Parathyroid adenoma (tissue), 2 donors: ENCODE measurements around the gene LIM2.

Source experiments
- H2AFZ ChIP-seq: fragments of 300-600 bp; sonication (generic); one replicate; pipeline ENCODE4 v1.7.0; 2017; ENCODE audit warnings: antibody characterized with exemption, mild to moderate bottlenecking
- H3K27ac ChIP-seq: fragments of 300-600 bp; sonication (generic); one replicate; pipeline ENCODE4 v1.7.0; 2017
- H3K27me3 ChIP-seq: fragments of 300-600 bp; sonication (generic); one replicate; pipeline ENCODE4 v1.7.0; 2017; ENCODE audit warnings: low read length; ENCODE audit not compliant: control insufficient read depth, insufficient read depth
- H3K36me3 ChIP-seq: fragments of 300-600 bp; sonication (generic); one replicate; pipeline ENCODE4 v1.7.0; 2017; ENCODE audit warnings: low read length; ENCODE audit not compliant: control insufficient read depth, insufficient read depth
- H3K4me1 ChIP-seq: fragments of 300-600 bp; sonication (generic); one replicate; pipeline ENCODE4 v1.7.0; 2017; ENCODE audit warnings: control low read depth
- H3K4me2 ChIP-seq: fragments of 300-600 bp; sonication (generic); one replicate; pipeline ENCODE4 v1.7.0; 2017; ENCODE audit warnings: low read length
- H3K4me3 ChIP-seq: fragments of 300-600 bp; sonication (generic); one replicate; pipeline ENCODE4 v1.7.0; 2017; ENCODE audit warnings: low read depth, low read length
- H3K79me2 ChIP-seq: fragments of 300-600 bp; sonication (generic); one replicate; pipeline ENCODE4 v1.7.0; 2017; ENCODE audit warnings: control low read depth
- H3K9ac ChIP-seq: fragments of 300-600 bp; sonication (generic); one replicate; pipeline ENCODE4 v1.7.0; 2017; ENCODE audit warnings: mild to moderate bottlenecking
- H3K9me3 ChIP-seq: fragments of 300-600 bp; sonication (generic); one replicate; pipeline ENCODE4 v1.7.0; 2017; ENCODE audit warnings: low read length; ENCODE audit not compliant: control insufficient read depth
- TF ChIP-seq, protein P1 (sequence below): fragments of 300-600 bp; sonication (generic); IDR thresholded peaks from one replicate; pipeline ENCODE4 v1.7.0; 2017; ENCODE audit warnings: antibody characterized with exemption, mild to moderate bottlenecking
- donor health status: primary hyperparathyroidism.

The LIM2 gene

DNA sequence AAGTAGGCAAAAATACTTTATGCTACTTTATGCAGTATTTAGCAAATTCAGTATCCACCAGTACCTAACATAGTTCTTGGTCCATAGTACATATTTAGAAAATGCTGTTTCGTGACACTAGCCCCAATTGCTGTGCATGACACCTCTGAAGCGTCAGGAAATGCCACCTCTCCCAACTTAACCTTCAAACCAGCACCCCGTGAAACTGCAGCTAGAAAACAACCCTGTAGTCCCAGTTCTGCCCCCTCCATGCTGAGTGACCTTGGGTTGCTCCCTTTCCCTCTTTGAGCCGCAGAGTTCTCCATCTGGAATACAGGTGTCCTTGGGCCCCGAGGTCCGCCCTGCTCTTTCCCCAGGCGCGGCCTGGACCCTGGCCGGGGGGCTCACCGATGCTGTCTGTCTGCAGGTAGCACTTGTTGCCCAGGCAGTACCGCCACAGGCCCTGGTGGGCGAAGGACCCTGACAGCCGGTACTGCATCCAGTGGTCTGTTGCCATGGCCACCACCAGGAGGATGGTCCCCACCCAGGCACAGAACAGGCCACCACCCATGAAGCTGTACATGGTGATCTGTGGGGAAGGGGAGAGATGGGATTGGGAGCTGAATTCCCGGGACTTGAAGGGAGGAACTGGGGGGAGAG, 773 bp downstream of the LIM2 start:
- Histone ChIP-seq H3K27ac (no peak overlapping the region), H3K79me2 (no peaks in the 10 kb centered on the region), H3K9ac (no peak overlapping the region), H3K36me3 (no peaks in the 10 kb centered on the region), H3K4me2 (no peak overlapping the region), H2AFZ (no peak overlapping the region), H3K4me3 (no peak overlapping the region), H3K4me1 (peaks cover 4% of the 10 kb centered on the region), H3K9me3 (no peaks in the 10 kb centered on the region), H3K27me3 (no peaks in the 10 kb centered on the region)
- TF ChIP-seq, protein P1, sequence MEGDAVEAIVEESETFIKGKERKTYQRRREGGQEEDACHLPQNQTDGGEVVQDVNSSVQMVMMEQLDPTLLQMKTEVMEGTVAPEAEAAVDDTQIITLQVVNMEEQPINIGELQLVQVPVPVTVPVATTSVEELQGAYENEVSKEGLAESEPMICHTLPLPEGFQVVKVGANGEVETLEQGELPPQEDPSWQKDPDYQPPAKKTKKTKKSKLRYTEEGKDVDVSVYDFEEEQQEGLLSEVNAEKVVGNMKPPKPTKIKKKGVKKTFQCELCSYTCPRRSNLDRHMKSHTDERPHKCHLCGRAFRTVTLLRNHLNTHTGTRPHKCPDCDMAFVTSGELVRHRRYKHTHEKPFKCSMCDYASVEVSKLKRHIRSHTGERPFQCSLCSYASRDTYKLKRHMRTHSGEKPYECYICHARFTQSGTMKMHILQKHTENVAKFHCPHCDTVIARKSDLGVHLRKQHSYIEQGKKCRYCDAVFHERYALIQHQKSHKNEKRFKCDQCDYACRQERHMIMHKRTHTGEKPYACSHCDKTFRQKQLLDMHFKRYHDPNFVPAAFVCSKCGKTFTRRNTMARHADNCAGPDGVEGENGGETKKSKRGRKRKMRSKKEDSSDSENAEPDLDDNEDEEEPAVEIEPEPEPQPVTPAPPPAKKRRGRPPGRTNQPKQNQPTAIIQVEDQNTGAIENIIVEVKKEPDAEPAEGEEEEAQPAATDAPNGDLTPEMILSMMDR: no peak

DNA sequence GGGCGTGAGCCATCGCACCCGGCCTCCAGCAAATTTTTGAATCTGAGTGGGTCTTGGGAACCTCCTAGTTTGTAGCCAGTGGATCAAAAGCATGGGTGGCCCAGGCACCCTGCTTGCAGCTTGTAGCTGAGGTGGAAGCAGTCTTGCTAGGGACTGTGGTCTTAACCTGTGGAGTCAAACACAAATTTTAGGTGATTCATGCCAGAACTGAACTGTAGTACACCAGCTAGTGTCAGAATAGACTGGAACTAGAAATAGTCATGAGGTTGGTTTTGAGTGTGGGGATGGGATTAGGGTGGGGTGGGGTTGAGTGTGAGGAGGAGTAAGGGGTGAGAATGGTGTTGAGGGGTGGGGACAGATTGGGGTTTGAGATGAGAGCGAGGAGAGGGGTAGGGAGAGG, 5.8 kb downstream of the LIM2 start:
- Histone ChIP-seq H3K36me3 (no peaks in the 10 kb centered on the region), H3K27ac (no peak overlapping the region), H2AFZ (no peak overlapping the region), H3K4me3 (no peak overlapping the region), H3K9ac (no peak overlapping the region), H3K4me1 (peaks cover 4% of the 10 kb centered on the region), H3K4me2 (no peak overlapping the region), H3K9me3 (no peaks in the 10 kb centered on the region), H3K79me2 (no peaks in the 10 kb centered on the region), H3K27me3 (no peaks in the 10 kb centered on the region)
- TF ChIP-seq, protein P1: no peak

DNA sequence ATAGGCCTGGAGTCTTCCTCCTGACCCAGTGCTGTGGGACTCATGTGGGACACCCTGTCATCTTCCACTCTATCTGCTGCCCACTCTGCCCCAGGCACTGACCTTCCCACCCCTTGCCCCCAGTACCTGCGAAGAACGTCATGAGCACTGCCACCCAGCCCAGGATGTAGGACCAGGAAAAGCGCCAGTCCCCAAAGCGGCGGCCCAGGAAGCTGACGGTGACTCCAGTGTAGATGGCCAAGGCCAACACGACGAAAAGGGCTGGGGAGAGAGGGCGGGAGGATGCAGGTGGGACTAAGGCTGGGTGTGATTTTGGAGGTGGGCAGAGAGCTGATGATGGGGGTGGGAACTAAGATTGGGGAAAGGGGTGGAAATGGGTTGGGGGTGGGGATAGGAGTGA, 7.4 kb downstream of the LIM2 start:
- TF ChIP-seq, protein P1: no peak
- no peak overlapping the region for H3K4me2 ChIP-seq
- no peak overlapping the region for H3K27ac ChIP-seq
- no peaks in the 10 kb centered on the region for H3K36me3 ChIP-seq
- no peaks in the 10 kb centered on the region for H3K9me3 ChIP-seq
- H3K27me3 ChIP-seq: no peaks in the 10 kb centered on the region
- peaks cover under 1% of the 10 kb centered on the region for H3K4me1 ChIP-seq
- no peak overlapping the region for H2AFZ ChIP-seq
- H3K79me2 ChIP-seq: no peaks in the 10 kb centered on the region
- no peak overlapping the region for H3K4me3 ChIP-seq
- H3K9ac ChIP-seq: no peak overlapping the region

DNA sequence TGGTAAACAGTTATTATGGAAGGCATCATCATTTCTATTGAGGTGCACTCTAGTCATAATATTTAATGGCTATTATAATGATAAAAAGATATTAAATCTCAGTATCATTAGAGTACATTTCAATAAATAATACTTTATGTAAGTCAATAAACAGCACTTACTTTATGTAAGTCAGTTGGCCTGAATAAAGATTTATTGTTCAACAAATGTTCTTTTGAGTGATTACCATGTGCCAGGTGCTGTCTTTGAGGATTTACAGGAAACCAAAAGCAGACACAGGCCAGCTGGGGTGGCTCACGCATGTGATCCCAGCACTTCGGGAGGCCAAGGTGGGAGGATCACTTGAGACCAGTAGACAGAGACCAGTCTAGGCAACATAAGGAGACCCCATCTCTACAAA, 10.4 kb downstream of the LIM2 start:
- Histone ChIP-seq H3K36me3 (no peaks in the 10 kb centered on the region), H3K27ac (no peak overlapping the region), H3K9me3 (no peaks in the 10 kb centered on the region), H3K4me1 (no peaks in the 10 kb centered on the region), H2AFZ (no peak overlapping the region), H3K27me3 (no peaks in the 10 kb centered on the region), H3K4me3 (no peak overlapping the region), H3K79me2 (no peaks in the 10 kb centered on the region), H3K9ac (no peak overlapping the region), H3K4me2 (no peak overlapping the region)
- TF ChIP-seq, protein P1: no peak
